GM12865 (cell line): Measurements from ENCODE around the gene SH3BGRL2.

Experiments used
- DNase-seq: peaks from one replicate; pipeline ENCODE4 v3.0.0; 2010; ENCODE audit warnings: low read depth
- H3K4me3 ChIP-seq: 2 replicates; pipeline ENCODE4 v1.5.1; 2011; ENCODE audit warnings: mild to moderate bottlenecking, low read depth, low read length, control low read depth
- TF ChIP-seq, protein P1 (sequence below): IDR thresholded peaks from 2 replicates; pipeline ENCODE4 v1.5.1; 2011; ENCODE audit warnings: low read length, control low read depth, low read depth, inconsistent platforms; ENCODE audit not compliant: insufficient read depth; ENCODE audit errors: missing control alignments

SH3BGRL2 gene

DNA sequence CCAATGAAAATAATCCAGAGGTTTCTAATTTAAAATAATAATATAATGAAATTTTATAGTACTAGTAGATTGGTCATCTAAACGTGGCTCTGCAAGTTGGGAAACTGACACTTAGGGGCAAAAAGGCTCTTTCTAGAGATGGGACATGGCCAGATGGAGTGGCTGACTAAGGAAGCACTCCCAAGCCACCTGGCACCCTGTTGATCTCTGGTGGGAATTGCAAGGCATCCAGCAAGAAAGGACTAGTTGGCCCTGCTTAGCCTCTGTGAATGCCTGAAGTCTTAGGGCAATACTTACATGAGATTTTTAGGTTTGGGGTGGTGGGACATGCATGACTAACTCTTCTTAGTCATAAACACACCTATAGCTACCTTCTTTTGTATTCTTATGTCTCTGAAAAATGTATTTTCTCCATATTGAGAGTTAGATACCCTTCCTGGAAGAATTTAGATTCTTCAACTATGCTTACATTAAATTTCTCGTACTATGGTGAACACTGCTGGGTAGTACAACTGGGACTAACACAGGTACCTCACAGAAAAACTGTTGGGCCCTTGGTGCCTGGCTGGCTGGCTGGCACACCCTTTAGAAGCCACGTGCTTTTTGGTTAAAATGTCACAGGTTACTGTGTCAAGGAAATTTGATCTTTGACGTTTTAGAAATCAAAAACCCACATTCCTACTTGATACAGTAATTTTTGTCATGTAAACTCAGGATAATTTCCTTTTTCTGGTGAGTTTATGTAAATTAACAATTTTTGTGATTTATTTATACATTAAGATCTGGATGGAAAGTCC lies 25.0 kb upstream of the SH3BGRL2 start:
- DNase-seq: no peak
- H3K4me3 ChIP-seq: no peak overlapping the region
- TF ChIP-seq, protein P1, sequence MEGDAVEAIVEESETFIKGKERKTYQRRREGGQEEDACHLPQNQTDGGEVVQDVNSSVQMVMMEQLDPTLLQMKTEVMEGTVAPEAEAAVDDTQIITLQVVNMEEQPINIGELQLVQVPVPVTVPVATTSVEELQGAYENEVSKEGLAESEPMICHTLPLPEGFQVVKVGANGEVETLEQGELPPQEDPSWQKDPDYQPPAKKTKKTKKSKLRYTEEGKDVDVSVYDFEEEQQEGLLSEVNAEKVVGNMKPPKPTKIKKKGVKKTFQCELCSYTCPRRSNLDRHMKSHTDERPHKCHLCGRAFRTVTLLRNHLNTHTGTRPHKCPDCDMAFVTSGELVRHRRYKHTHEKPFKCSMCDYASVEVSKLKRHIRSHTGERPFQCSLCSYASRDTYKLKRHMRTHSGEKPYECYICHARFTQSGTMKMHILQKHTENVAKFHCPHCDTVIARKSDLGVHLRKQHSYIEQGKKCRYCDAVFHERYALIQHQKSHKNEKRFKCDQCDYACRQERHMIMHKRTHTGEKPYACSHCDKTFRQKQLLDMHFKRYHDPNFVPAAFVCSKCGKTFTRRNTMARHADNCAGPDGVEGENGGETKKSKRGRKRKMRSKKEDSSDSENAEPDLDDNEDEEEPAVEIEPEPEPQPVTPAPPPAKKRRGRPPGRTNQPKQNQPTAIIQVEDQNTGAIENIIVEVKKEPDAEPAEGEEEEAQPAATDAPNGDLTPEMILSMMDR: no peak

DNA sequence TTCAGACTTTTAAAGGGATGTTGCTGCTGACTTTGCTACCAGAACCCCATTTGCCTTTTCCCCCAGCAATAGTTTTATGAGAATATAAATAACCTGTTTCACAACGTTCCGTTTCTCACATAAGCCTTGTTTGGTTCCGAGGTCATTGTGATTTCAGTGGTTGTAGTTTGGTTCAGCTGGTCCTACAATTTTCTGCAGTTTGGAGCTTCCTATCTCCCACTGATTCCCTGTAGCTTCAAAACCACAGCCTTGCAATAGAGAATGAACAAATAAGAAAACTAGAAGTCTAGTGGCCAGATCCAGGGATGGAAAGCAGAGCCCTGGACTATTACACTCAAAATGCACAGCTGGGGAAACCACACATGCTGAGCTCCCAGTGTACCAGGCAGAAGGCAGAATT lies 24.1 kb upstream of the SH3BGRL2 start:
- DNase-seq: no peak
- H3K4me3 ChIP-seq: no peak overlapping the region
- TF ChIP-seq, protein P1: no peak

DNA sequence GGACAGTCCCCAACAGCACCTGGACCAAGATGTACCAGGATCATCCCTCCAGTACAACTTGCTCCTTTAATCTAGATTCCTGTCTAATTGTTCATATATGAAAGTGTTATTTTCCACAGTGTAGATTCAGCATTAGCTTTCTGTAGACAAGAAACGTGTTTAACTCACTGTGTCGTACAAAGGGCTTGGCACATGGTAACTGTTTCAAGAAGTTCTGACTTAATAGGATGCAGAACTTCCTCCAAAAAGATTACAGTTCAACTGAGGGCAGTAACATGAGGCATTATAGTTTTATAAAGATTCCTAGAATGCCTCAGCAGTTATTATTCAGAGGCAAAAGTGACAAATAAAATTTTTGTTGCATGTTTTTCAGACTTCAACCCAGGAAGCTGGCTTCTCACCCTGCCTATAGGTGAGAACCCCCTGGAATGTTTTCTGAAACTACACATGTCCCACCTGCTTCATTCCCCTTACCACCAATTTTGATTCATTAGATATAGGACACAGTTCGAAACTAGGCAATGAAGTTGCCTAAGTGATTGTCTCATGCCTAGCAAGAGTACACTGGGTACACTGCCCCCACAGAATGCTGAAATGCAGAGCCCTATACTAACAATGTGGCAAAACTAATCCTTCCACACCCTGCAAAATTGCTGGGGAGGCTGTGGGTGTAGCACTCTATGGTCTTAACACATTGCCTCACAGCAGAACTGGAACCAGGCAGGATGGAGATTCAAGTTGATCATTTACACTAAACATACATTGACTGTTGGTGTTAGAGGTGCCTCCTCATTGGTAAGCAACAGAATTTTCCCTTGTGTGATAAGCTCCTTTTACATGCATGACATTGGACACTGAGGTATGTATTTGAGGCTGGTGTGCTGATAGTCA lies 22.6 kb upstream of the SH3BGRL2 start:
- TF ChIP-seq, protein P1: no peak
- no peak for DNase-seq

DNA sequence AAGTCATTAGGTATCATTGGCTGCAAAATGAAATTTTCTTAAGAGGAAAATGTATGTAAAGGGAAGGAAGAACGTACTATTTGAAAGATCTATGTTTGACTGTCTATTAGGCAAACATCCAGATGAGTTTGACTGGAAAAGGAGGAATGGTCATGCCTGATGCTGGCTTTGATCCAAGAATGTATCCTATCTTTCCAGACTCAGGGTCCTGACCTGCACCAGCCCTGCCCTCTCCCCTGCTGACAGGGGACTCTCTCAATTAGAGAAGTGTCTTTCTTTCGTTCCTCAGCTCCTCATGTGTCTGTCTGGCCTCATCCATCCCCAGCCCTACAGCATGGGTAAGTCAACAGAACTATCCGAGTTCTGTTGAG lies 21.9 kb upstream of the SH3BGRL2 start:
- TF ChIP-seq, protein P1: no peak
- H3K4me3 ChIP-seq: no peak overlapping the region
- DNase-seq: no peak

More for the DNA sequence above, 22.6 kb upstream of the SH3BGRL2 start:
- no peak overlapping the region for H3K4me3 ChIP-seq

DNA sequence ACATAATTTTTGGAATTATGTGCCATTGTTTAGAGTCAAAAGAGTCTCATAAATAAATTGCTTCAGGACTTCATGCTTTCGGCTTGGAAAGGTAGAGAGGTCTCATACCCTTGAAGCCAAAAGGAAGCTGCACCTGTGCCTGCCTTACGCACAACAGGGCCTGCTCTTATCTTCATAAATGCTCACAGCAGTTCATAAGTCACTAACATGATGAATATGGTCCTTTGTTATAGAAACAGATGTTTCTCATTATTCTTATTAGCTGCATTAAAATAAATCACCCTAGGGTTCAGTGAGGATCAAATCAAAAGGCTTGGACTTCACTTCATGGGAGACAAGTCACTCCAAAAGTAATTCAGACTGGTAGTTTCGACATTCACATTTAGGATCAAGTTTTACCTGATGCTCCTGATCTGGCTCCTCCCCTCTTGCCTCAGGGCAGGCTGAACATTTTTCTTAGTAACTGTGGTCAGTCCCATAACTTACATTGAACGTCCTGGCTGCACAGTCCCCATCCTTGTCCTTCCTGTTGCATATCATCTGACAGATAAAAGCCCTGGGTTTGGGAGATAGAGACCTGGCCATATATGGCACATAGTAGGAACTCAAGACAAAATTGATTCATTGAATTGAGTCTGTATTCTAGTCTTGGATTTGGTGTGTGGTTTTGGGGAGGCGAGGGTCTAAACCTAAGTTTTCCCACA lies 20.7 kb upstream of the SH3BGRL2 start:
- DNase-seq: no peak
- H3K4me3 ChIP-seq: no peak overlapping the region
- TF ChIP-seq, protein P1: no peak

DNA sequence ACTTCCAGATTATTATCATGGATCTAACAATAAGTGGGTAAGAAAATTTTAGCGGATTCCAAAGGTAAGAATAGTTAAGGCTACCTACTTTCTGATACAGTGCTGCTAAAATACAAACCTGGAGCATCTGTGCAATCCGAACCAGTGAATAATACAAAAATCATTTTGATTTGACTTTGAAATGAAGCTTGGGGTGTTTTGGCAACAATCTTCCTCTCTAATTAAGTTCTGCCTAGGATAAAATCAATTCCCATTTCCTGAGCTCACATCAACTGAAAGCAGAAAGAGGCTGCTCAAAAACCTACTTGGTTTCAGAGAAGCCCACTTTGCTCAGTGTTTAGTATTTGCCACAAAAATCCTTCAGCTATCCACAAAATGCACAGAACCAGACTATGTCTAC lies 18.7 kb upstream of the SH3BGRL2 start:
- DNase-seq: no peak
- H3K4me3 ChIP-seq: no peak overlapping the region
- TF ChIP-seq, protein P1: no peak
